GM18505 (cell line): ENCODE data around the gene ABTB1.
"Not testable (repeated sequence)": the region's sequence is repeated elsewhere in the genome, so short reads cannot be mapped to it uniquely, and the experiment has no call there.

Experiments
- ATAC-seq: cut with Tn5 transposase; IDR thresholded peaks from one replicate; pipeline ENCODE4 v1.9.1; 2021; ENCODE audit not compliant: unreplicated experiment
- POLR2A ChIP-seq: IDR thresholded peaks from 4 replicates; pipeline ENCODE4 v1.6.1; 2011; ENCODE audit warnings: borderline replicate concordance; ENCODE audit not compliant: insufficient read depth, insufficient read length; ENCODE audit errors: extremely low read depth

Gene ABTB1

DNA sequence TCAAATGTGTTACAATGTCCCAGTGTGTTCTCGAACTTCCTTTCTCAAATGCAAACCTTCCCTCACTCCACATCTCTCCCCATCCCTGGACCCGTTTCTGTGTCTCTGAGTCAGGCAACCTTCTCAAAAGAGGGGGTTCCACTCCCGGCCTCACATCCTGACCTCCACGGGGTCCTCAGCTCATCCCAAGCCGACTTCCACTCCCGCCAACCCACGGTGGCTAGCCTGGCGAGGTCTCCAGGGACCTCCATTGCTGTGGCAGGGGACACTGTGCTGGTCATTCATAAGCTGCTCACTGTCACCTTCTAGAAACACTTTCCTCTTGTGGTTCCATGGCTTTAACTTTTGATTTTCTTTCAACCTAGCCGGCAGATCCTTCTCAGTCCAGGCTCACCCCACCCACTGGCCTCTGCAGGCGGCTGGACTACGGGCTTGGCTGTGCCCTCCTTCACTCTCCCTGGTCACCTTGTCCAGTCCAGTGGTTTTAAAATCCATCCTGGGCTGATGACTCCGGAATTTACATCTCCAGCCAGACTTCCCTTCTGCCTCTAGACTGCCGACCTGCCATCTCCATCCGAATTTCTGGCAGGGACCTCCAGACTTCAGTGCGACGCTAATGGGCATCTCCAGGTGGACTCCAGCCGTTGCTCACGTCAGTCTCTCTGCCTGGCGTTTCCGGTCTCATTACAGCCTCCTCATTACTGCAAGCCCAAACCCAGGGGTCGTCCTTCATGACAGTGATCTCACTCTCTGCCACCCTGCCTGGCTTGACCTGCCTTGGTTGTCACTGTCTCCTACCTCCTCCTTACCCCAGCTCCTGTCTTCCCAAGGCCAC is 20.0 kb downstream of the ABTB1 start:
- no peak for TF ChIP-seq POLR2A
- no peak for ATAC-seq

GRCh38 chr3:127693336-127693843 is 20.6 kb downstream of the ABTB1 start:
- ATAC-seq: no peak
- TF ChIP-seq POLR2A: no peak

- no peak for TF ChIP-seq POLR2A
- no peak for ATAC-seq
Observed at GRCh38 chr3:127694467-127695215, 21.9 kb downstream of the ABTB1 start.

DNA sequence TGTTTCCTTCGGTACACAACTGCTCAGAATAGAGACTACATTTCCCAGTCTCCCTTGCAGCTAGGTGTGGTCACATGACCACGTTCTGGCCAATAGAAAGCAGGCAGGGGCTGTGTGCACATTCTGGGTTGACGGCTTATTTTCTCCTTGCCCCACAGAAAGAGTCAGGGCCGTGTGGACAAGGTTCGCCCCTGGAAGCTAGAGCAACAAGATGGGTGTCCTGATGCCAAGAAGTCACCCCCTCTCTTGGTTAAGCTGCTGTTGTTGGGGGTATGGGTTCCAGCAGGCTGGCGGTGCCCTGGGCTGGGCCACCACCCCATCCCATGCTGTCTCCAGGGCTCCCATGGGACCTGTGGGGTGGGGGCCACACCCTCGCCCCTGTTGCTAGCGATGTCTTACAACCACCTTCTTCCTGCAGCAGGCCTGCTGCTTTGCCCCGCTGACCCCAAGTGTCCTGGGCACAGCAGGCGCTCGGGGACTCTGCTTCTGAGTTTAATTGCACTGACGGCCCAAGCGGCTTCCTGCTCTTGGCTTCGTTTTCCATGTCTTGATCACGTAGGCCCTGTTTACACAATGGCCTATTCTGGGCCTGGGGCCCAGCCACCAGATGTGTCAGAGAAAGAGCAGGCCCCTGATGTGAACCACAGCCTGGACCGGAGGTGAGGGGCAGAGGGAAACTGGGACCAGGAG is 24.9 kb downstream of the ABTB1 start:
- no peak for TF ChIP-seq POLR2A
- no peak for ATAC-seq

- no peak for ATAC-seq
- no peak for TF ChIP-seq POLR2A
Observed at GRCh38 chr3:127698286-127698685, 25.5 kb downstream of the ABTB1 start.

DNA sequence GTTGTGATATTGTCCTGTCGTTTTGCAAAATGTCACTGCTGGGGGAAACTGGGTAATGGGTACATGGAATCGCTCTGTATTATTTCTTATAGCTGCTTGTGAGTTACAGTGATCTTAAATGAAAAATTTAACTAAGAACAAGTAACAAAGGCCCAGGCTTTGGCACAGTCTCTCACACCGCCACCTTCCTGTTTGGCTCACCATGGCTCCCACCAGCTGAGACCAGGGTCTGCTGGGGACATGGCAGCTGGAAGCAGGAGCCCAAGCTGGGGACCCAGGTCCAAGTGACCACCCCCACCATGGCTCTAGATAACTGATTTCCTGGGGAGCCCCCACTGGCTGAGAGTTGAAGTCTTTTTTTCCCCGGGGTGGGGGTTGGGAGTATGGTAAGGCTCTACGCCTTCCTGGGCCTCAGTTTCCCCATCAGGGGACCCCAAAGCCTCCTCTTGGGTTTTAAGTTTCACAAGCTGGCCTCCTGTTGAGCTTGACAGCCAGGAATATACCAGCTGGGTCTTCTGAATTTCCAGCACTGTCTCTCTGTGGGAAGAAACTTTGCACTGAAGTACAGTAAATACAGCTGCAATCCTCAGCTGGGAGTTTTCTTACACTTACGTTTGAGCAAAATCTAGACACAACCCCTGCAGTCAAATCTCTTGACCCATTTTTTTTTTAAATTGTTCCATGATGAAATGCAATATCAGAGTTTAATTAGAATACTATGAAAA is 26.1 kb downstream of the ABTB1 start:
- no peak for TF ChIP-seq POLR2A
- no peak for ATAC-seq

DNA sequence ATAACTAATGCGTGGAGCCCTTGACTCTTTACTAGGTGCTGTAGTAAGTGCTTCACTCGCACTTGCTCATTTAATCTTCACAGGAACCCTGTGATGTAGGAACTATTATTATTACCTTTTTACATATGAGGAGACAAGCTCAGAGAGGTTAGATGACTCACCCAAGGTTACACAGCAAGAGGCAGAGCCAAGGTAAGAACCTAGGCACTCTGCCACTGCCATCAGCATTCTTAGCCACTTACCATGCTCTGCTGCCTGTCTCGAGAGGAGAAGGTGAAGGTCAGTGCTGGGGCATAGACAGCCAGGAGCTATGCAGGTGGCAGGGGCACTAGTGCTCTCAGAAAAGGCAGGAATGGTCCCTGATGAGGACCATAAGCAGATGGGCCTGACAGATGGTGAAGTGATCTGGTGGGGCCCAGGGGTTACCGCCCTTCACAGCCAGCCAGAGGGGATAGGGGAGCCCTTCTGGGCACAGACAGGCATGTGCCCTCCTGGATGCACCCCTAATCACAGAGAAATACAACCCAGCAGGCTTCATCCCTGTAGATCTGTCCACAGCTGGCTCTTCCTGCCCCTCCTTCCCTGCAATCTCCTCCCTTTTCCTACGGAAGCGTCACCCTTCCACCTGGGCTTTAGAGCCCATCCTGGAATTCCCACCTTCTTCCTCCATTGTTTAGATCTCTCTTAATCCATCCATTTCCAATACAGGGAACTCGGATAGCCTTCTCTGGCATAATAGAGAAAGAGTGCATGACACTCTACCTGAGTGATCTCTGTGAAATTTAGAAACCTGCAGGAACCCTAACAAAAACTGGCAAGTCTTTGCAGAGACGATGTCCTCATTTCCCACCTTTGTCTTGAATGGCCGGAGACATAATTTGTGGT is 26.9 kb downstream of the ABTB1 start:
- no peak for ATAC-seq

DNA sequence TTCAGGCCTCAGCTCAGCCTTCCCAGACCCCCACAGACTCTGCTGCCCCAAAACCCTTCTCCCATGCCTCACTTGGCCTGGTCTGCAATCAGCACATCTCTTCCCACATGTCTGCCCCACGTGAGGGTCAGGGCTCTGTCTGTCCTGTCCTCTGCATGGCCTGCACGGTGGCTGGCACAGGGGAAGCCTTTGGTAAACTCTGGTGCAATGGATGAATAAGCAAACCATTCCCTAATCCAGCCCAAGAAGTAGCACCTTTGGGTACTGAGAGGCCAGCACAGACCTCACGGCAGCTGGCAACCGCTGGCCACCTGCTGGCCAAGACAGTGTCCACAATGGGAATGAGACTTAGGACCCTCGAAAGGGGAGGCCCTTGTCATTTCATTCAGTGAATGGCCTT is 27.7 kb downstream of the ABTB1 start:
- ATAC-seq: no peak
- TF ChIP-seq POLR2A: no peak

More for the DNA sequence above, 26.9 kb downstream of the ABTB1 start:
- TF ChIP-seq POLR2A: no peak

- ATAC-seq: no peak
- TF ChIP-seq POLR2A: no peak
Observed at GRCh38 chr3:127701280-127701911, 28.6 kb downstream of the ABTB1 start.

GRCh38 chr3:127702151-127702578 is 29.4 kb downstream of the ABTB1 start:
- no peak for ATAC-seq
- TF ChIP-seq POLR2A: no peak

GRCh38 chr3:127704840-127705239 is 32.1 kb downstream of the ABTB1 start:
- not testable (repeated sequence) for ATAC-seq
